IMR-90 (cell line): Measurements from ENCODE around the gene PPFIA1.

Experiments used
- CTCF ChIP-seq: conservative IDR thresholded peaks from 2 replicates; pipeline ENCODE4 v1.5.1; 2012; ENCODE audit warnings: mild to moderate bottlenecking, low read depth, low read length, improper control_type of control experiment
- ELK1 ChIP-seq: fragments of 150-350 bp; IDR thresholded peaks from 2 replicates; pipeline ENCODE4 v1.6.1; 2016; ENCODE audit warnings: low read depth, mild to moderate bottlenecking, low read length, moderate library complexity, borderline replicate concordance
- FOS ChIP-seq: fragments of 150-350 bp; IDR thresholded peaks from 2 replicates; pipeline ENCODE4 v1.6.1; 2016; ENCODE audit warnings: low read depth, low read length
- MXI1 ChIP-seq: IDR thresholded peaks from 2 replicates; pipeline ENCODE4 v1.6.1; 2012; ENCODE audit warnings: low read depth, mild to moderate bottlenecking, low read length, moderate library complexity, borderline replicate concordance
- NFE2L2 ChIP-seq: fragments of 150-350 bp; IDR thresholded peaks from 2 replicates; pipeline ENCODE4 v1.6.1; 2016; ENCODE audit warnings: low read depth, mild to moderate bottlenecking, low read length
- SMC3 ChIP-seq: fragments of 150-350 bp; IDR thresholded peaks from 2 replicates; pipeline ENCODE4 v1.6.1; 2016; ENCODE audit warnings: low read depth, mild to moderate bottlenecking, antibody characterized with exemption, low read length, moderate library complexity

- TF ChIP-seq SMC3 (no peak), CTCF (no peak), ELK1 (no peak), NFE2L2 (no peak), MXI1 (no peak), FOS (no peak)
Measured at GRCh38 chr11:70397336-70397982, 127.0 kb downstream of the PPFIA1 start.
